Pancreas (tissue), 10 donors: ENCODE data around the gene DLGAP4. TPM values are rescaled to one million over a fixed set of nuclear protein-coding genes. Genes with fewer than 3 reads are reported as not detected.
"Not testable (repeated sequence)": the region's sequence is repeated elsewhere in the genome, so short reads cannot be mapped to it uniquely, and the experiment has no call there.

ENCODE experiments used
- ATAC-seq, 4 donors: fragments of 200-7000 bp; cut with Tn5 transposase; one replicate each; pipeline versions ENCODE4 v1.8.0 to v1.9.1; 2020; ENCODE audit warnings: mild to moderate bottlenecking in 4 of 4, moderate library complexity in 4 of 4
- DNase-seq, 6 donors: peaks; one replicate each; pipeline ENCODE4 v3.0.0-alpha.2; 2020
- FAIRE-seq: peaks from 2 replicates; lab custom pipeline; 2012; peaks lifted over from hg19 to GRCh38; lab: Jason Lieb, UNC
- H3K27ac ChIP-seq, 4 donors: fragments of 200-600 bp; sonication (generic); 1 replicate in 3 of 4; 2 replicates in 1 of 4; pipeline versions ENCODE4 v1.5.0 to v1.8.0; 2020
- H3K27me3 ChIP-seq, 4 donors: fragments of 200-600 bp; one replicate each; pipeline ENCODE4 v1.8.0; 2021
- H3K36me3 ChIP-seq, 3 donors: fragments of 200-600 bp; sonication (generic) in 1 of 3; one replicate each; pipeline versions ENCODE4 v1.5.0 to v1.8.0; 2020 to 2021
- H3K4me1 ChIP-seq, 3 donors: fragments of 200-600 bp; one replicate each; pipeline ENCODE4 v1.8.0; 2021
- H3K4me3 ChIP-seq, 4 donors: fragments of 200-600 bp; sonication (generic) in 2 of 4; one replicate each; pipeline versions ENCODE4 v1.5.0 to v1.8.0; 2020 to 2021
- H3K9me3 ChIP-seq, 4 donors: fragments of 200-600 bp; one replicate each; pipeline ENCODE4 v1.8.0; 2021
- CTCF ChIP-seq, 4 donors: fragments of 200-600 bp; sonication (generic) in 3 of 4; IDR thresholded peaks; one replicate each; pipeline versions ENCODE4 v1.5.0 to v1.8.0; 2021; ENCODE audit warnings: antibody characterized with exemption in 4 of 4
- WGBS, 2 donors: extraction: QIAGEN DNeasy Blood & Tissue Kit; methylation state at CpG; one replicate each; pipeline ENCODE4 v1.1.7; 2013; 5-methylcytosine and 5-hydroxymethylcytosine counted together
- intact Hi-C, 3 donors: fragments of 100-400 bp; cut with DNase I; formaldehyde crosslinking; loops; one replicate each; pipeline versions ENCODE4 v1.11.1 to v1.14.2; 2022
- polyA plus RNA-seq, 2 donors: library from polyadenylated mRNA; stranded (reverse); fragments of 200-250 nt; gene quantifications; one replicate each; pipeline ENCODE4 v1.2.3, GENCODE V29; 2013
- total RNA-seq, 6 donors: library from RNA; stranded (reverse); fragmentation: NEBNext Ultra II Directional in 4 of 6; extraction: Animal tissue kit (Norgen Biotek cat#: 25700) in 4 of 6; gene quantifications; one replicate each; pipeline versions ENCODE4 v1.2.1 to v1.2.4, GENCODE V29; 2021 to 2023
- donor health status: healthy with polysubstance abuse.
- donor health status: DM: no; HTN: no; CAD: no; lungs with moderate emphysema.
- donor health status: DM: no; HTN: no; CAD: no.
- donor health status: control.
- donor health status: control.
- donor health status: Bipolar disorder and iron deficiency.
- donor health status: DM: yes; HTN: yes; CAD: no.
- donor health status: DM: no; HTN: no; CAD: no.
- donor health status: DM: no; HTN: no; CAD: no.
- donor health status: DM: yes; HTN: yes; CAD: no.

DLGAP4 gene
- total and polyA plus RNA-seq, 8 donors, result 28.6 to 49.5 (median 42.6) TPM

- WGBS, 2 donors, result 62 to 83% methylated on average over 1 of the region's 1 CpG
- Histone ChIP-seq H3K27me3 (no peaks in the 10 kb centered on the region), H3K36me3 (no peaks in the 10 kb centered on the region), H3K4me3 (no peak overlapping the region), H3K4me1 (no peaks in the 10 kb centered on the region), H3K9me3 (no peaks in the 10 kb centered on the region), H3K27ac (no peak overlapping the region)
- FAIRE-seq (no peak), DNase-seq (no peak), ATAC-seq (no peak)
- no peak for TF ChIP-seq CTCF (IDR thresholded peaks at IDR 0.05)
- intact Hi-C loops, result no loop called here
These were observed 257.2 kb downstream of the DLGAP4 start for GRCh38 chr20:36563374-36563773.

- H3K27ac ChIP-seq, H3K9me3 ChIP-seq, intact Hi-C loops, H3K4me1 ChIP-seq, H3K27me3 ChIP-seq, DNase-seq, ATAC-seq, FAIRE-seq, H3K36me3 ChIP-seq, H3K4me3 ChIP-seq: not testable (repeated sequence)
- WGBS, 2 donors, result 88 to 93% methylated on average over 13 of the region's 13 CpGs
These were observed 258.1 kb downstream of the DLGAP4 start for GRCh38 chr20:36564078-36564725.

GRCh38 chr20:36564726-36565121 lies 258.6 kb downstream of the DLGAP4 start:
- ATAC-seq, H3K27me3 ChIP-seq, H3K27ac ChIP-seq, H3K4me1 ChIP-seq, H3K4me3 ChIP-seq, H3K36me3 ChIP-seq, FAIRE-seq, DNase-seq, H3K9me3 ChIP-seq, intact Hi-C loops: not testable (repeated sequence)
- 86 to 94% methylated on average over 6 of the region's 6 CpGs for WGBS, 2 donors

GRCh38 chr20:36565520-36565919 lies 259.4 kb downstream of the DLGAP4 start:
- Histone ChIP-seq H3K4me1 (no peaks in the 10 kb centered on the region), H3K27ac (no peak overlapping the region), H3K27me3 (no peaks in the 10 kb centered on the region), H3K4me3 (no peak overlapping the region), H3K36me3 (no peaks in the 10 kb centered on the region), H3K9me3 (no peaks in the 10 kb centered on the region)
- WGBS, 2 donors, result 90 to 93% methylated on average over 3 of the region's 3 CpGs
- intact Hi-C loops, result no loop called here
- no peak for ATAC-seq
- no peak for TF ChIP-seq CTCF (IDR thresholded peaks at IDR 0.05)
- DNase-seq, result no peak
- FAIRE-seq, result no peak

- no peak overlapping the region for H3K27ac ChIP-seq
- WGBS, 2 donors, result 83 to 92% methylated on average over 7 of the region's 7 CpGs
- TF ChIP-seq CTCF (IDR thresholded peaks at IDR 0.05), result no peak
- FAIRE-seq (no peak), DNase-seq (no peak), ATAC-seq (no peak)
- H3K27me3 ChIP-seq, result no peaks in the 10 kb centered on the region
- H3K4me3 ChIP-seq, result no peak overlapping the region
- no peaks in the 10 kb centered on the region for H3K4me1 ChIP-seq
- H3K9me3 ChIP-seq, result no peaks in the 10 kb centered on the region
- intact Hi-C loops, result no loop called here
- no peaks in the 10 kb centered on the region for H3K36me3 ChIP-seq
These were observed 263.8 kb downstream of the DLGAP4 start for GRCh38 chr20:36569847-36570429.
